ENCODE measurements around the gene CAPN3.

Gene CAPN3

DNA sequence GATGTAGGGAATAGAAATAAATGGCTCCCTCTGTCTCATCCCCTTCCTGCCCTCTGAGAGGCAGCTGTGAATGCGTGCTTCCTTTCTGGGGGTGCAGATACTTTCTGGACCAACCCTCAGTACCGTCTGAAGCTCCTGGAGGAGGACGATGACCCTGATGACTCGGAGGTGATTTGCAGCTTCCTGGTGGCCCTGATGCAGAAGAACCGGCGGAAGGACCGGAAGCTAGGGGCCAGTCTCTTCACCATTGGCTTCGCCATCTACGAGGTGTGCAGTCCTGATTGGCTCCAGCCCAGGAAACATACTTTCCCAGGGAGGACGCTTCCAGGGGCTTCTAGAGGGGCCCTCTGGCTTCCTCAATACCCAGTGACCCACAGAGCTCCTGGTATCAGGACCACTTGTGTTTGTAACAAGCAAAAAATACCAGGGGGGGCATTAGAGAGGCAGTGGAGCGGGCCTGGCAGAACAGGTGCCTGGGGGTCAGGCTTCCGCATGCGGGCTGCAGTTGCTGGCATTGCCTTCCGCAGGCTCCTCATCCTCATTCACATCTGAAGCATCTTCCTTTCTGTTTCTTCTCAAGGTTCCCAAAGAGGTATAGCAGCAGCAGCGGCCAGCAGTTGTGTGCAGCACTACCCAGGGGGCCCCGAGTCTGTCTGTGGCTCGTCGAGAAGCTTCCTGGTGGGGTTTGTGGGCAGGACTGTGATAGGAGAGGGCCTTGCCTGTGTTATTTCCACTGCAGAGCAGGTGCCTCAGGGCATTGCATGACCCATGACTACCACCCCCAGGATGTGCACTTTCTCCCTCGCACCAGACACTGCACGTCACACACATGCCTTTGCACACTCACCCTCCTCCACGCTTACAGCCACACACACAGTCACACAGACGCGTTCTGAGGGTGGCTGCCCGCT is 42.5 kb downstream of the CAPN3 start:
- DNase-seq, result no peak

DNA sequence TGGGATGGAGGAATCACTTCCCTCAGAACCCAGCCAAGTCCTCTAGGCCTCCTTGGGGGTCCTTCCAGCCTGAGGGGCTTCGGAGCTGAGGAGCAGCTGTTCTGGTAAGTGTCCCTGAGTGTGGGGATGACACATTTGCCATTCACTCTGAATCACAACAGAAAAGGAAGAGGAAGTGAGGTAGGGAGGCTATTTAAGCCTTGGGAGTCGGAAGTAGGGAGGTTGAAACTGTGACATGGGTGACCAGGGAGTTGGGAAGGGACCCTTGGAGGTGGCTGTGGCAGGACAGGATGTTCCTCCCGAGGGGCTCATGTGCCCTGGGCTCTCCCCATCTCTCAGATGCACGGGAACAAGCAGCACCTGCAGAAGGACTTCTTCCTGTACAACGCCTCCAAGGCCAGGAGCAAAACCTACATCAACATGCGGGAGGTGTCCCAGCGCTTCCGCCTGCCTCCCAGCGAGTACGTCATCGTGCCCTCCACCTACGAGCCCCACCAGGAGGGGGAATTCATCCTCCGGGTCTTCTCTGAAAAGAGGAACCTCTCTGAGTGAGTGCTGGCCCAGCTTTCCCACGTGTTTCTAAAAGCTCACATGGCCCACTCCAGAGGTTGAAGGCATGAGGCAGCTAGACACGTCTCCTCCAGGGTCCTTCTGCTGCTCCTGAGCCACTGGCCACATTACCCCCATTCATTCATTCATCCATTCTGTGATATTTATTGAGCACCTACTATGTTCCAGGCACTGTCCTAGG is 43.3 kb downstream of the CAPN3 start:
- DNase-seq, result no peak

DNA sequence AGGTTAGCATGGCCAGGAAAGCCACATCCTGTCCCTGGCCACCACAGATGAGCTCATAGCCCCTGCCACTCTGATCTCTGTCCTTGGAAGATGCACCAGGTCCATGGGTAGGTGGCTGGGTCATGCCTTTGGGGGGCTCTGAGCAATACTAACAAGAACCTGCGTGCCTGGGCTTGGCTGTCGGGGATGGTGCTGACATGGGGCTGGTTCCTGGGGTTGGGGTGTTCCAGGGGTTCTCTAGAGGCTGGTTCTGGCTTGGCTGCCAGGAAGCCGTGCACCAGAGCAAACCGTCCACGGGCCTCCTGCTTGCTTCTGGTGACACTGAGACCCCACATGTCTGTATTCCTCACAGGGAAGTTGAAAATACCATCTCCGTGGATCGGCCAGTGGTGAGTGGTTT is 44.1 kb downstream of the CAPN3 start:
- no peak for DNase-seq

DNA sequence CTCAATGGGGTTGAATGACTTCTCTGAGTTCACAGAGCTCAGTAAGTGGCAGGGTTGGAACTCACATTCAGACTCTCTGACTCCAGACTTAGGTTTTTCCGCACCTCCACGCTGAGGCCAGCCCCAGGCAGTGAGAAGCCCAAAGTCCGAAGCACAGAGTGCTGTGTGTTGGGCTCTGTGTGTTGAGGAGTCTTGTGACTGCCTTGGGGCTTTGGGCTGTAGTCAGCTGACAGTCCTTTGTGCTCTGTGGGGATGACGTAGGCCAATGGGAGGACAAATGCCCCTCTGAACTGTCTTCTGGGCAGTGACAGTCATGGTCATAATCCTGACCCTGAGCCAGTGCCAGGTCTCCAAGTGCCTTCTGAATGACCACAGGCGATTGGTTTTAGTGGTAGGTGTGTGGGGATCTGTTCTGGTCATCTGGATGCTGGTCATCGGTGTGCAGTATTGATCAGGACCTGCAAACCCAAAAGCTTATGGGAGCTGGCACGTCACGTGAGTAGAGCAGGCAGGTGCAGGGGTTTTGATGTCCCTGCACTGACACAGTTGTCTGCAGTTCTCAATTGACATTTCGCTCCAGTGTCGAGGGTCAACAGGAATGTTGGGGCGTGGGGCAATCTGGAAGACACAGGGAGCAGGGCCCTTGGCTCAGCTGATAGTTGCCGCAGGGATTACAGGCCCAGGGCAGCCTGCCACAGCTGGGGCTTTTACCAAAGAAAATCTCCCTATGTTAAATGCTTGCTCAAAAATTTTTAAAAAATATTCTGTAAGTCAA is 45.3 kb downstream of the CAPN3 start:
- DNase-seq, result no peak

DNA sequence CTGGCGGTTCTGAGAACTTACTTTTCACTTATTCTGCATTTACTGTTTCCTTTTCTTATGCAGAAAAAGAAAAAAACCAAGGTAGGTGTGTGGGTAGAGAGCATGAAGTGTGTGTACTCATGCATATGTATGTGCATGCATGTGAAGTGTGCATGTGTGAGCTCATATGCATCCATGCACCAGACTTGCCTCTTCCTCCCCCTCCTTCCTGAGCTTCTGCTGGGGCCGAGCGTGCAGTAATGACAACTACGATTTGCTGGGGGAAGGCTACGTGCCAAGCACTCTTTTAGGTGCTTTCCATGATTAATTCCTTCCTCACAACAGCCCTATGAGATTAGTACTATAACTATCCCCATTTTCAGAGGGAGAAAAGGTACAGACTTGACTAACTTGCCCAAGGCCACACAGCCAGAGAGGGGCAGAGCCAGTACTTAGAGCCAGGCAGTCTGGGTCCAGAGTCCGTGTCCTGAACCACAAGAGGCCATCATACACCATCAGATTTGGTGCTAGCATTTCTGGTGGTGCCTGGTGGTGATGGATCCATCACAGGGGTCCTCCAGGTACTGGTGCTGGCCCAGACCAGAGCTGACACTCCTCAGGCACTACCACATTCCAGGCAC is 46.7 kb downstream of the CAPN3 start:
- DNase-seq, result no peak

DNA sequence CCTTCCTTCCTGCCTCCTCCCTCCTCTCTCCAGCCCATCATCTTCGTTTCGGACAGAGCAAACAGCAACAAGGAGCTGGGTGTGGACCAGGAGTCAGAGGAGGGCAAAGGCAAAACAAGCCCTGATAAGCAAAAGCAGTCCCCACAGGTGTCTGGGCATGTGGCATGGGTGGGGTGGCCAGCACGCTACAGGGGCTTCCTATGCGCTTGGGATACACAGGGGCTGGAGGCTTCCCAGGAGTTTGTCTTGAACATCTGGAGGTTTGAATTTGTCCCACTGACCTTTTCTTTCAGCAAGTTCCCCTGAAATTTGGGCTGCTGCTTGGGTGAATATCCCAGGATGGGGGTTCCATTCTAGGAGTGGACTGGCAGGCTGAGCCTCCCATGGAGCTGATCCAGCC is 48.9 kb downstream of the CAPN3 start:
- DNase-seq, result no peak

DNA sequence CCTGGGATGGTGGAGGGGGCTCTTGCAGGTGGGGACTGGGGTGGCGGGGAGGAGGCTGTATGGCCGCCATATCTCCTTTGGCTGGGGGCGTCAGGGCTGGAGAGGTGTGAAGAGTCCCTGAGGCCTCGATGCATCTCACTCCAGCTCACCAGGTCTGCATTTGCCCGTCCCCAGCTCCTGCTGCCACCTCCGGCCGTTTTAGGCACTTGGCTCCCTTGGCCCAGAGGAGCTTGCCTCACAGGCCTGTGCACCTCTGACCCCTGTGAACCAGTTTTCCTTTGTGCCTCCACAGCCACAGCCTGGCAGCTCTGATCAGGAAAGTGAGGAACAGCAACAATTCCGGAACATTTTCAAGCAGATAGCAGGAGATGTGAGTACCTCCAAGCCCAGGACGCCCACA is 49.7 kb downstream of the CAPN3 start:
- no peak for DNase-seq

DNA sequence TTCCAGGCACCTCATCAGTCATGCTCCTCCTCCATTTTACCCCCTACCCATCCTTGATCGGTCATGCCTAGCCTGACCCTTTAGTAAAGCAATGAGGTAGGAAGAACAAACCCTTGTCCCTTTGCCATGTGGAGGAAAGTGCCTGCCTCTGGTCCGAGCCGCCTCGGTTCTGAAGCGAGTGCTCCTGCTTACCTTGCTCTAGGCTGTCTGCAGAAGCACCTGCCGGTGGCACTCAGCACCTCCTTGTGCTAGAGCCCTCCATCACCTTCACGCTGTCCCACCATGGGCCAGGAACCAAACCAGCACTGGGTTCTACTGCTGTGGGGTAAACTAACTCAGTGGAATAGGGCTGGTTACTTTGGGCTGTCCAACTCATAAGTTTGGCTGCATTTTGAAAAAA is 52.6 kb downstream of the CAPN3 start:
- no peak for DNase-seq

DNA sequence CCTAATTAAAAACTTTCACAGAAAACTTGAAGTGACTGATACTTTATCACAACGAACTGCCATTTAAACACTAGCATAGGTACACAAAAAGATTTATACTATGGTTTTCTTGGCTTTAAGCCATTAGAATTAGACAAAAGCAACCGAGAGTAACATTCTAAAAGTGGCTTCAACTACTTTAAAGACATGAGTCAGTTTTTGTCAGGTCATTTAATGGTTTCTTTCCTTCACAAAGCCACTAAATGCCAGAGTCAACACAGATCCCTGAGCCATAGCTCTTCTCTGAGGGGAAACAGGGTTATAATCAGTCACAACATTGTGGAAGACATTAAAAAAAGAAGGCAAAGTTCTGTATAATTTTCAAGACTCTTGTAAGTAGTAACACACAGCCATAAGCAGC is 54.6 kb downstream of the CAPN3 start:
- DNase-seq, result no peak

DNA sequence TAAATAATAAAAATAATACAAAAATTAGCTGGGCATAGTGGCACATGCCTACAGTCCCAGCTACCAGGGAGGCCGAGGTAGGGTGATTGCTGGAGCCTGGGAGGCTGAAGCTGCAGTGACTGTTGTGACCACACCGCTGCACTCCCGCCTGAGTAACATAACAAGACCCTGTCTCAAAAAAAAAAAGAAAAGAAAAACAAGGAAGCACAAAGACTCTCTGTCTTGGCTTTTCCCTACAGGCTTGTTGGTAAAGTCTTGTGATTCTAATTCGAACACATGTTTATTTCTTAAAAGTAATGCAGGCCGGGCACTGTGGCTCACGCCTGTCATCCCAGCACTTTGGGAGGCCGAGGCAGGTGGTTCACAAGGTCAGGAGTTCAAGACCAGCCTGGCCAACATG is 60.1 kb downstream of the CAPN3 start:
- no peak for DNase-seq

DNA sequence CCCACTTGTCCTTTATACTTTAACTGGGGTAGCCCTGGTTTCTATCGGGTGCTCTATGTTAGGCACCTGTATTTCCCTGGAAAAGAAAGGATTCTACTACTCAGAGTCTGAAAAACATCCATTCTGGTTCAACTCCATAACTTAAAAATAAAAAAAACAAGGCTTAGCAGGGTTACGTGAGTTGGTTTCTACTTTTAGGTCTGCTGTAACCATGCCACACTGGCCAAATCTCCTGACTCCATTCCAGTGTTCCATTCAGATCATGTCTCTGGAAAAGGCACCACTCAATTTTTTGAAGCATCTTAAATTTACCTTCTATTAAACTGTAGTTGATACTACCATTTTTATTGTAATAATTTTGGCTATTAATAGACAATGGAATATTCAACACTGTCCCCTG is 62.1 kb downstream of the CAPN3 start:
- no peak for DNase-seq

DNA sequence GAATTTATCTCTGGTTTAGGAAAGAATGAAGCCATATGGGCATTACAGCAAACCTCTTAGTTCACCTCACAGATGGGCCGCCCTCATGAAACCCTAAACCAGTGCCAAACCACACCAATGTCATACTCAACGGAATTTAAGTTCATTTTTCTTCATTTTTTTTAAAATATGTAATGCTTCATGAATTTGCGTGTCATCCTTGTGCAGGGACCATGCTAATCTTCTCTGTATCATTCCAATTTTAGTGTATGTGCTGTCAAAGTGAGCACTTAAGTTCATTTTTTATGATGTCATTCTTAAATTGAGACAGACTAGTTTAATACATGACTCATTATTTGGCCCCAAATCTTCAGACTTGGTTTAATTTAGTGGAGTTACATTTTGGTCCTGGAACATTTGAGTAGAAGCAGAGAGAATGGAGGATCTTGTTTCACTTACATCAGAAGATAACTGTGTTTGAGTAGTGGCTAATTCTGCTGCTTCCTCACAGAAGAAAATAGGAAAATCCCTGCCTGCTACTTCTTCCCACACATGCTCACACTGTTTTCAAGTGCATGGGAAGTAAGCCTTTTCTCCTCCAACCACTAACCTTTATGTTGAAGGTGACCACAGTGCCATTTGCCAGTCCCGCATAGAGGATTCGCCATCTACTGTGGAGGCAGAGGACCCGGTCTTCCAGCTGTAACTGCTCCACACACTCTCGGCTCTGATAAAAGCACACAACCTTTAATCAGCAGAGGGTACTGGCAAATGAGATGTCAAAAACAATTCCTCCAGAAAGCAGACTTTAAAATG is 68.3 kb downstream of the CAPN3 start:
- no peak for DNase-seq

DNA sequence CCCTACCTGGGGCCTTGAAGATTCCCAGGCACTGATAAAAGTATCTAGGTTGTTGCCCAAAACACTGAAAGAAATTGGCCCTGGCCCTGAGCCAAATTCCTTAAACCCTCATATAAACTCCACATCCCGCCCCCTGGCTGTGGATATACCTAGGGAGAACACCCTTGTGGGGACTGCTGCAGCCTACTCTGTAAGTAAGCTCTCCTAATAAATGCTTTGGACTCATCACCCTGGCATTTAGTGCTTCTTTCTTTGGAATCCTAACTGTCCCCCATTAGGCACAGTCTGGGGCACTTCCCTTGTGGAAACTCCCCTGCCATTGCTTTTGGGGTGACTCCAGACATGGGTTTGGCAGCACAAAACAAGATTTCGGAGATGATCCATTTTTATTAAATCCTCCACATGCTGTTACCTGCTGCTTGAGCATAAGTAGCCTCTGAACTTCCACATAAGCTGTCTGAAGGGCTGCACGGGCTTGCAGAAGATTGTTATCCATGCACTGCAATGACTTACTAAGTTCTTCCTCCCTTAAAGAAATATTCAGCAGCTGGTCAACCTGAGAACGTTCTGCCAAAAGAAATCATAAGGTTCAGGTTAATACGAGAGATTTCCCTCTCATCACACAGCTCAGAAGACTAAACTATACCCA is 85.2 kb downstream of the CAPN3 start:
- no peak for DNase-seq

DNA sequence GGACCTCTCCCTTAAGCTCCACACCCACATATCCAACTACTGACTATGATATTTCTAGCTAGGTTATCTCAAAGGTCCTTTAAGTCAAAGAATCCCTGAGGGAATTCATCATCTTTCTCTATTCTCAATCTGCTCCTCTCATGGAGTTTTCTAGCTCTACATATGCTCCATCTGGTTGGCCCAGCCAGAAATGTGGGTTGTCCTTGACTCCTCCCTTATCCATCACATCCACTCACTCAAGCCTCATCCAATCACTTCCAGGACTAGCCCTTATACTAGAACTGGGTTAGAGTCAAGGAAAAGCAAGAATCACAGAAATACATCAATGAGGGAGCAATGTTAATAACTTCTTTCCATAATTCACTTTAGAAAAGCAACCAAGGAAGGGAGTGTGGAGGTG is 86.2 kb downstream of the CAPN3 start:
- no peak for DNase-seq

DNA sequence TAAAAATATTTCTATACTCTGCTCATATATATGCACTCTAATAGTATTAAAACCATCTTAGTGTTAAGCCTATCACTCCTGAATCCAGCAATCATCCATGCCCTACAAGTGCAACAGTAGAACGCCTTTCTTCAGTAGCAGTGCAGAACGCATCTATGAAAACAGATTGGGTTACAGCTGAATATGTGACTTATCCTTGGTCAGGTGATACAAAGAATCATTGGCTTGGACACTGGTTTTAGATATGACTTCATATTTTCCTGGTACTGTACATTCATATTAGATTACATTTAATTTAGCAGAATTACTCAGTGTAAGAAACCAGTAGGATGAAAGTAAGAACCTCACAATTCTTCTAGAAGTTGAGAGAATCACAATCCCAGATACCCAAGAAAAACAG is 88.3 kb downstream of the CAPN3 start:
- DNase-seq, result no peak

DNA sequence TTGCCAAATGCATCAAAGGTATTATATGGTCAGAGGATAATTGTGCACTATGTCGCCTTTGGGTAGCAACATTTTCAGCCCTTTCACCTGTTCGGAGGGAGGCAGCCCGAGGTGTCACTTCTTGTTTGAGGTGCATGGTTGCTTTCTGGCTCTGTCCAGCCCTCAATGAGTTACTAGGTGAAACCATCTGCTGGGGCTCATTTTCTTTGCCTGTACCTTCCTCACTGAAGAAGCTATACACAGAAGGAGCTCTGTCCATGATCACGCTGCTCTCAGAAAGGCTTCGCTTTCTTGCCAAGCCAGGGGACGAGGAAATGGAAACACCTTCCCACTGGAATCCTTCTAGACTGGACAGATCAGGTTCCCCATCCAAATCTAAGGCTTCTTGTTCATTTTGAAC is 89.0 kb downstream of the CAPN3 start:
- no peak for DNase-seq

DNA sequence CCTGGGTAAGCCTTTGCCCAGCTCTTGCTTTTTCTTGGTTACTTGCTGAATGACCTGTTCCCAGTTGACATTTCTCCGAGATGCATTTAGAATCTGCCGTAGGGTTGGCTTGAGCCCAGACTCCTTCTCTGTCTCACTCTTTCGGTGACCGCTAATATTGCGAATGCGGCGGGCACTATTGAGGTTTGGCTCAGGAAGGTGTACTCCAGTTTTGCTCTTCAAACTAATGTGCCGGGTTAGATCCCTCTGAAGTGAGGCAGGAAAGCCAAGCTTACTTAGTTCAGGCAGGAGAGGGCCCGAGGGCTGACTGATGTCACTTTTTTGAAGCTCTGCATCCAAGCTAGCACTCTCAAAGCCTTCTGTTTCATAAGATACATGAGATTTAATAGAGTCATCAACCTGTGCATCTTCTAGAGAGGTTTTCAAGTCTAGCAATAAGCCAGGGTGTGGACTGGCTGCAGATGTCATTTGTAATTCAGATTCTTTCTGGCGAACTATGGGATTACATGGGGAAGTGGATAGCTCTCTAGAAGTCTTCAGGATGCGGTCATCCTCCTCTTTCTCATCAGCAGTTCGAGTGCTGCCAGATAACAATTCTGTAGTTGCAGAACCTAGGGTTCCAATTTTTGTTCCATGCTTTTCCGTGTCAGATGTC is 90.6 kb downstream of the CAPN3 start:
- DNase-seq, result no peak

DNA sequence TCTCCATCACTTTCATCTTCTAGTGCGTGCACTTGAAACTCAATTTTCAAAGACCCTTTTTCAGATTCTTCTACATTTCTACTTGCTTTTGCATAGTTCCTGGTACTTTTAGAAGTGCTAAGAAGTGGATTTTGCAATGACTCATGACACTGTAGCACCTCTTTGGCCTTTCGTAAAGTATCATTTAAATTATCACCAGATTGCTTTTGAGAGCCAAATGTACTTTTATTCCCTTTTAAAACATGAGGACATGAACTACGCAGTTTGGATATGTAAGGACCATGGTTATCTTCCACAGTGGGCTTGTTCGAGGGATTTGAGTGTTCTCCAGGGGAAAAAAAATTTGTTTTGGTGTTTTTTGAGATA is 91.1 kb downstream of the CAPN3 start:
- DNase-seq, result no peak

DNA sequence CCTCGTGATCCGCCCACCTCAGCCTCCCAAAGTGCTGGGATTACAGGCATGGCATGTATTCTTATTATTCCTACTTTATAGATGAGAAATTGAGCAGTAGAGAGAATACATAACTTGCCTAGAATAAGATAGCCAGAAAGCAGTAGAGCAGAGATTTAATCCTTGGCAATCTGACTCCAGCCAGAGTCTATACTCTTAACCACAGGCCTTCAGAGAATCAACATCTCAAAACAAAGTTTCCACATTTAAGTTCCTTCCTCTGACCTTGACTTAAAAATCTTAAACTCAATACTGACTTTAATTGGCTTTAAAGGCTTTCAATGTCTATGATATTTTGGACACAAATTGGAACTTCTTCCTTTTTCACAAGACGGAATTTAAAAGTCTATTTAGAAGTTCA is 94.5 kb downstream of the CAPN3 start:
- no peak for DNase-seq

DNA sequence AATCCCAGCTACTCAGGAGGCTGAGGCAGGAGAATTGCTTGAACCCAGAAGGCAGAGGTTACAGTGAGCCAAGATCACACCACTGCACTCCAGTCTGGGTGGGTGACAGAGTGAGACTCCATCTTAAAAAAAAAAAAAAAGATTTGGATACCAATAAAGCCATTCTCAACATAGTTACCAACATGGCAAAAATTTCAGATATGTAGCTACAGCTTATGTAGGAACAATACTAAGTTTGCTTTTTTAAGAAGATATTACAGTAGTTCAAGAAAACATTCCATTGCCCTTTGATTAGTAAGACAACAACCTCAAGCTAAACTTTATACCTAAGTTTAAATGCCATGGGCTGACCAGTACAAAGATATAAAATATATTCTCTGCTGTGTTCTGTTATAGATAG is 97.2 kb downstream of the CAPN3 start:
- no peak for DNase-seq

DNA sequence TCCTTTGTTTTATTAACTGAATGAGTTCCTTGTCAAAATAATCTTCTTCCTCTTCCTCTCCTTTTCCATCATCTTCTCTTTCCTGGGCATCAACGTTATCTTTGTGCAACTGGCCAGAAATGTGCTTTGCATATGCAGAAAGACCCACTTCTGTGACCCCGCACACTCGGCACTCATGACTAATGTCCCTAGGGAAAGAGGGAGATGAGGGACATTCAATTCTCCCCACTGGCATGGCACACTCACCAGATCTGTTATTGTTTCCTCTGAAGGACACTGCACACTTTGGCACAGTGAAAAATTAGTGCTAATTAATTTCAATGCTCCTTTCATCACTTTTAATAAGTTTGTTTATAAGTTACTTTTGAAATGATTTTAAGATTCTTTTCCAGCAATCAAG is 97.7 kb downstream of the CAPN3 start:
- no peak for DNase-seq
